HEK293 (cell line): ENCODE measurements around the gene COL12A1.

Source experiments
- HOXC10 ChIP-seq: sonication (generic); formaldehyde crosslinking; IDR thresholded peaks from 2 replicates; pipeline ENCODE4 v1.8.1; 2023; ENCODE audit warnings: mild to moderate bottlenecking, missing genetic modification reagents
- SCRT2 ChIP-seq: fragments of 450-650 bp; formaldehyde crosslinking; IDR thresholded peaks from 2 replicates; pipeline ENCODE4 v1.5.1; 2016; ENCODE audit warnings: missing biosample characterization, missing genetic modification characterization
- ZNF114 ChIP-seq: fragments of 450-650 bp; formaldehyde crosslinking; IDR thresholded peaks from 2 replicates; pipeline ENCODE4 v1.5.0; 2017; ENCODE audit warnings: missing biosample characterization, missing genetic modification characterization
- ZNF175 ChIP-seq: fragments of 450-650 bp; formaldehyde crosslinking; IDR thresholded peaks from 2 replicates; pipeline ENCODE4 v1.5.1; 2016; ENCODE audit warnings: missing biosample characterization, missing genetic modification characterization
- ZNF266 ChIP-seq: fragments of 450-650 bp; formaldehyde crosslinking; IDR thresholded peaks from 2 replicates; pipeline ENCODE4 v1.5.1; 2016; ENCODE audit warnings: missing biosample characterization, missing genetic modification characterization, low read depth
- ZNF530 ChIP-seq: fragments of 450-650 bp; formaldehyde crosslinking; IDR thresholded peaks from 2 replicates; pipeline ENCODE4 v1.5.1; 2016; ENCODE audit warnings: low read depth, missing biosample characterization, missing genetic modification characterization
- ZNF692 ChIP-seq: fragments of 450-650 bp; formaldehyde crosslinking; IDR thresholded peaks from 2 replicates; pipeline ENCODE4 v1.5.1; 2016; ENCODE audit warnings: missing biosample characterization, missing genetic modification characterization
- ZSCAN30 ChIP-seq: fragments of 450-650 bp; IDR thresholded peaks from 2 replicates; pipeline ENCODE4 v1.5.1; 2018; ENCODE audit warnings: missing biosample characterization, mild to moderate bottlenecking, missing genetic modification characterization, moderate library complexity
- TF ChIP-seq, protein P1 (sequence below): fragments of 450-650 bp; formaldehyde crosslinking; IDR thresholded peaks from 2 replicates; pipeline ENCODE4 v1.5.1; 2016; ENCODE audit warnings: missing biosample characterization, missing genetic modification characterization
- TF ChIP-seq, protein P2 (sequence below): fragments of 450-650 bp; formaldehyde crosslinking; IDR thresholded peaks from 2 replicates; pipeline ENCODE4 v1.5.1; 2016; ENCODE audit warnings: missing biosample characterization, missing genetic modification characterization
- TF ChIP-seq, protein P3 (sequence below): fragments of 450-650 bp; formaldehyde crosslinking; IDR thresholded peaks from 2 replicates; pipeline ENCODE4 v1.5.0; 2017; ENCODE audit warnings: missing biosample characterization, missing genetic modification characterization, borderline replicate concordance

DNA sequence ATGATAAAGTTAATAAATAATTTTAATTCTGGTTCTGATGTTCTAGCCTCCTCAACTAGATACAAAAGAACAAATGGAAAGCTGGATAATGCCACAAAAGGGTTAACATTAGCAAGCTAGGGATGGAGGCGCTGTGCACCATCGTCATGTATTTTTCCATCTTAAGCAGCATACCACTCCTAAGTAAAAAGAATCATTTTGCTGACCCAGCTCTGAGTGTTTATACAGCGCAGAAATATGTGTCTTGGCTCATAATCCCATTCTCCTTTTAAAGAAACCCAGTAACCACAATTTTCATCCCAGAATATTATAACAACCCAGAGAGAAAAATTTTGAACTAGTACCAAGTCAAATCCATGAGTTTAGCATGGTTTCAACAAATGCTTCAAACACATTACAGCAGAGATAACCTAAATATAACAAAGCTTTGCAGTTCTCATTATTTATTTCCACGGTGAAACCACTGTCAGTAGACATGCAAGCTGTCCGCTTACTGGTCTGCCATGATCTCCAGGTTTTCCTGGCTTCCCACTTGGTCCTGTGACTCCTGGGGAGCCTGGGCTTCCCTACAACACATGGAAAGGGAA is 111.1 kb downstream of the COL12A1 start:
- no peak for TF ChIP-seq ZNF175 (tag by site-specific recombination)
- TF ChIP-seq, protein P1, sequence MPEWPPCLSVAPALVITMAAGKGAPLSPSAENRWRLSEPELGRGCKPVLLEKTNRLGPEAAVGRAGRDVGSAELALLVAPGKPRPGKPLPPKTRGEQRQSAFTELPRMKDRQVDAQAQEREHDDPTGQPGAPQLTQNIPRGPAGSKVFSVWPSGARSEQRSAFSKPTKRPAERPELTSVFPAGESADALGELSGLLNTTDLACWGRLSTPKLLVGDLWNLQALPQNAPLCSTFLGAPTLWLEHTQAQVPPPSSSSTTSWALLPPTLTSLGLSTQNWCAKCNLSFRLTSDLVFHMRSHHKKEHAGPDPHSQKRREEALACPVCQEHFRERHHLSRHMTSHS: no peak
- TF ChIP-seq, protein P2, sequence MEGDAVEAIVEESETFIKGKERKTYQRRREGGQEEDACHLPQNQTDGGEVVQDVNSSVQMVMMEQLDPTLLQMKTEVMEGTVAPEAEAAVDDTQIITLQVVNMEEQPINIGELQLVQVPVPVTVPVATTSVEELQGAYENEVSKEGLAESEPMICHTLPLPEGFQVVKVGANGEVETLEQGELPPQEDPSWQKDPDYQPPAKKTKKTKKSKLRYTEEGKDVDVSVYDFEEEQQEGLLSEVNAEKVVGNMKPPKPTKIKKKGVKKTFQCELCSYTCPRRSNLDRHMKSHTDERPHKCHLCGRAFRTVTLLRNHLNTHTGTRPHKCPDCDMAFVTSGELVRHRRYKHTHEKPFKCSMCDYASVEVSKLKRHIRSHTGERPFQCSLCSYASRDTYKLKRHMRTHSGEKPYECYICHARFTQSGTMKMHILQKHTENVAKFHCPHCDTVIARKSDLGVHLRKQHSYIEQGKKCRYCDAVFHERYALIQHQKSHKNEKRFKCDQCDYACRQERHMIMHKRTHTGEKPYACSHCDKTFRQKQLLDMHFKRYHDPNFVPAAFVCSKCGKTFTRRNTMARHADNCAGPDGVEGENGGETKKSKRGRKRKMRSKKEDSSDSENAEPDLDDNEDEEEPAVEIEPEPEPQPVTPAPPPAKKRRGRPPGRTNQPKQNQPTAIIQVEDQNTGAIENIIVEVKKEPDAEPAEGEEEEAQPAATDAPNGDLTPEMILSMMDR: no peak
- TF ChIP-seq SCRT2 (tag by site-specific recombination): no peak
- TF ChIP-seq HOXC10: no peak
- TF ChIP-seq, protein P3, sequence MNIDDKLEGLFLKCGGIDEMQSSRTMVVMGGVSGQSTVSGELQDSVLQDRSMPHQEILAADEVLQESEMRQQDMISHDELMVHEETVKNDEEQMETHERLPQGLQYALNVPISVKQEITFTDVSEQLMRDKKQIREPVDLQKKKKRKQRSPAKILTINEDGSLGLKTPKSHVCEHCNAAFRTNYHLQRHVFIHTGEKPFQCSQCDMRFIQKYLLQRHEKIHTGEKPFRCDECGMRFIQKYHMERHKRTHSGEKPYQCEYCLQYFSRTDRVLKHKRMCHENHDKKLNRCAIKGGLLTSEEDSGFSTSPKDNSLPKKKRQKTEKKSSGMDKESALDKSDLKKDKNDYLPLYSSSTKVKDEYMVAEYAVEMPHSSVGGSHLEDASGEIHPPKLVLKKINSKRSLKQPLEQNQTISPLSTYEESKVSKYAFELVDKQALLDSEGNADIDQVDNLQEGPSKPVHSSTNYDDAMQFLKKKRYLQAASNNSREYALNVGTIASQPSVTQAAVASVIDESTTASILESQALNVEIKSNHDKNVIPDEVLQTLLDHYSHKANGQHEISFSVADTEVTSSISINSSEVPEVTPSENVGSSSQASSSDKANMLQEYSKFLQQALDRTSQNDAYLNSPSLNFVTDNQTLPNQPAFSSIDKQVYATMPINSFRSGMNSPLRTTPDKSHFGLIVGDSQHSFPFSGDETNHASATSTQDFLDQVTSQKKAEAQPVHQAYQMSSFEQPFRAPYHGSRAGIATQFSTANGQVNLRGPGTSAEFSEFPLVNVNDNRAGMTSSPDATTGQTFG (tag by site-specific recombination): no peak
- TF ChIP-seq ZNF266 (tag by site-specific recombination): no peak
- no peak for TF ChIP-seq ZNF530 (tag by site-specific recombination)
- TF ChIP-seq ZNF692 (tag by site-specific recombination): no peak
- TF ChIP-seq ZNF114: no peak
- TF ChIP-seq ZSCAN30: no peak
